Brain microvascular endothelial cell (primary cell): ENCODE measurements around the gene ZNF254.
A peak's percentile ranks its signal among the peaks of the same experiment; 100 is the strongest.
"Not testable (repeated sequence)": the region's sequence is repeated elsewhere in the genome, so short reads cannot be mapped to it uniquely, and the experiment has no call there.

Experiments
- DNase-seq: peaks from one replicate; pipeline ENCODE4 v3.0.0-alpha.2; 2020
- H3K27ac ChIP-seq: fragments of 250-450 bp; sonication (Bioruptor Pico); 2 replicates; pipeline ENCODE4 v1.5.1; 2020; ENCODE audit warnings: mild to moderate bottlenecking, moderate library complexity
- H3K27me3 ChIP-seq: fragments of 250-450 bp; sonication (Bioruptor Pico); replicated peaks from 2 replicates; pipeline ENCODE4 v1.5.1; 2020; ENCODE audit warnings: mild to moderate bottlenecking
- H3K36me3 ChIP-seq: fragments of 250-450 bp; sonication (Bioruptor Pico); replicated peaks from 2 replicates; pipeline ENCODE4 v1.5.1; 2020; ENCODE audit warnings: mild to moderate bottlenecking
- H3K4me3 ChIP-seq: 2 replicates; pipeline ENCODE4 v1.5.1; 2011; ENCODE audit warnings: low read depth, mild to moderate bottlenecking, control low read depth, low read length, moderate library complexity
- in situ Hi-C: cut with HindIII; loops from 2 replicates; pipeline ENCODE4 v1.10.0; 2017; ENCODE audit warnings: low sequenced_read_pairs, low pct_ligation_motif_present
- TF ChIP-seq, protein P1 (sequence below): IDR thresholded peaks from 2 replicates; pipeline ENCODE4 v1.5.1; 2011; ENCODE audit warnings: low read depth, mild to moderate bottlenecking, moderate library complexity, low read length, control low read depth, inconsistent platforms; ENCODE audit errors: missing control alignments

The ZNF254 gene

DNA sequence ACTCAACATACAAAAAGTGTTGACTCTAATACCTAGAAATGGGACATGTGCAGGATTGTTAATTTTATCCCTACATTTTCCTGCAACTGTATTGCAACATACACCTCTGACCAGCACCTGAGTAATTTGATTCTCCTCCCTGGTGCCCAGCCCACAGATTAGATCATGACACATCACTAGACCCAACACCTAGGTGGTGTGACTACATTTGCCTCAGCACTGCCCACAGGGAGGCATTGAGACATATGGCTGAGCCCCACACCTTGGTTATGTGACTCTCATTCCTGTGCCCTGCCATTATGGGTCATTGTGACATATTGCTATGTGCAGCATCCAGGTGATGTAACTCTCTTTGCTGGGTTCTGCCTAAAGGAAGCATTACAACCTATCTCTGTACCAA, 13.2 kb upstream of the ZNF254 start:
- TF ChIP-seq, protein P1, sequence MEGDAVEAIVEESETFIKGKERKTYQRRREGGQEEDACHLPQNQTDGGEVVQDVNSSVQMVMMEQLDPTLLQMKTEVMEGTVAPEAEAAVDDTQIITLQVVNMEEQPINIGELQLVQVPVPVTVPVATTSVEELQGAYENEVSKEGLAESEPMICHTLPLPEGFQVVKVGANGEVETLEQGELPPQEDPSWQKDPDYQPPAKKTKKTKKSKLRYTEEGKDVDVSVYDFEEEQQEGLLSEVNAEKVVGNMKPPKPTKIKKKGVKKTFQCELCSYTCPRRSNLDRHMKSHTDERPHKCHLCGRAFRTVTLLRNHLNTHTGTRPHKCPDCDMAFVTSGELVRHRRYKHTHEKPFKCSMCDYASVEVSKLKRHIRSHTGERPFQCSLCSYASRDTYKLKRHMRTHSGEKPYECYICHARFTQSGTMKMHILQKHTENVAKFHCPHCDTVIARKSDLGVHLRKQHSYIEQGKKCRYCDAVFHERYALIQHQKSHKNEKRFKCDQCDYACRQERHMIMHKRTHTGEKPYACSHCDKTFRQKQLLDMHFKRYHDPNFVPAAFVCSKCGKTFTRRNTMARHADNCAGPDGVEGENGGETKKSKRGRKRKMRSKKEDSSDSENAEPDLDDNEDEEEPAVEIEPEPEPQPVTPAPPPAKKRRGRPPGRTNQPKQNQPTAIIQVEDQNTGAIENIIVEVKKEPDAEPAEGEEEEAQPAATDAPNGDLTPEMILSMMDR = no peak
- no peak overlapping the region for H3K27ac ChIP-seq
- no peak for DNase-seq
- H3K4me3 ChIP-seq = no peak overlapping the region
- H3K36me3 ChIP-seq = peaks cover 5% of the 10 kb centered on the region
- H3K27me3 ChIP-seq = no peaks in the 10 kb centered on the region
- in situ Hi-C loops = no loop called here

DNA sequence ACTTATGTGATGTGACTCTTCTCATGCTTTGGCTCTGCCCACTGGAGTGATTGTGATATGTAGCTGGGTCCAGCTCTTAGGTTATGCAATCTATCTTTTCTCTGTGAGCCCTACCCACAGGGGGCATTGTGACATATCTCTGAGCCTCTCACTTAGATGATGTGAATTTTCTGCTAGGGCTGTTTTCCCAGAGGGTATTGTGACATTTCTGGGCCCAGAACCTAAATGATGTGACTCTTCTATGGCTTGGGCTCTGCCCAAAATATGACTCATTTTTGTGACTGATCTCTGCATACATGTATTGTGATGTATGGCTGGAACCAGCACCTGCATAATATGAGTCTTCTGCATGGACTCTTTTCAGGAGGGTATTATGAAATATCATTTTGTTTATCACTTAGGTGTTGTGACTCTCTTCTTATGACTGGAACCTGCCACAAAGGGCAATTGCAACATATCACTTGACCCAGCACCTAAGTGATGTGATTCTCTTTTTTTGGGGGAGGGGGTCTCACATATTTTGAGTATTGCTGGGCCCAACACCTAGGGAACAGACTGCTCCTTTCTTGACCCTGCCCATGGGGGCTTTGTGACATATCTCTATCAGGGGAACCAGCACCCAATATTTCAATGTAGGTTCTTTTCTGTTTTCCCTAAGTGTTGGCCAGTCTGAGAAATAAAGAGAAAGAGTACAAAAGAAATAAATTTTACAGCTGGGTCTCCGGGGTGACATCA, 12.1 kb upstream of the ZNF254 start:
- Histone ChIP-seq H3K27ac (no peak overlapping the region), H3K36me3 (peaks cover 3% of the 10 kb centered on the region), H3K4me3 (no peak overlapping the region), H3K27me3 (no peaks in the 10 kb centered on the region)
- peak; percentile 17 for DNase-seq
- TF ChIP-seq, protein P1 = no peak
- in situ Hi-C loops = no loop called here

DNA sequence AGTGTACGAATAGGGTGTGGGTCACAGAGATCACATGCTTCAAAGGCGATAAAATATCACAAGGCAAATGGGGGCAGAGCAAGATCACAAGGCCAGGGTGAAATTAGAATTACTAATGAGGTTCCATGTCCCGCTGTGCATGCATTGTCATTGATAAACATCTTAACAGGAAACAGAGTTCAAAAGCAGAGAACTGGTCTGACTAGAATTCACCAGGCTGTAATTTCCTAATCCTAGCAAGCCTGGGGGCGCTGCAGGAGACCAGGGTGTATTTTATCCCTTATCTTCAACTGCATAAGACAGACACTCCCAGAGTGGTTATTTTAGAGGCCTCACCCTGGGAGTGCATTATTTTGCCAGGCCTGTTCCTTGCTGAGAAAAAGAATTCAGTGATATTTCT, 11.5 kb upstream of the ZNF254 start:
- H3K27ac ChIP-seq, H3K4me3 ChIP-seq, in situ Hi-C loops, DNase-seq, H3K27me3 ChIP-seq, H3K36me3 ChIP-seq: not testable (repeated sequence)

DNA sequence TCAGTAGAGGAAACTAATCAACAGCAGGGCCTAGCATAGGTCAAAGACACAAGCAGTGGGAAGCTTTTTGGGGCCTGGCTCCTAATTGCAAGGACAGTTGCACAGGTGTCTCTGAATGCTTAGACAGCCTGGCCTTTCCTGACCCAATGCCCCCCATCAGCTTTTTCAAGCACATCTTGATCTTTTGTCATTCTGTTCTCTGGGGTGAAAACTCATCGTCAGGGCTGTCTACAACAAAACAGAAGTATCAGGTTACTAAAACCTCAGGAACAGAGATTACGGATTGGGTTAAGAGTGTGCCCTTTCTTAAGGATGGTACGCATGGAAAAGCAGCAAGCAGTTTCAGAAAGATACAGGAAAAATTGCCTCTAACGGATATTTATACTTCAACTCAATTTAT, 8.3 kb upstream of the ZNF254 start:
- H3K36me3 ChIP-seq = no peaks in the 10 kb centered on the region
- in situ Hi-C loops = no loop called here
- DNase-seq = no peak
- no peak overlapping the region for H3K27ac ChIP-seq
- TF ChIP-seq, protein P1 = no peak
- H3K4me3 ChIP-seq = no peak overlapping the region
- H3K27me3 ChIP-seq = no peaks in the 10 kb centered on the region

DNA sequence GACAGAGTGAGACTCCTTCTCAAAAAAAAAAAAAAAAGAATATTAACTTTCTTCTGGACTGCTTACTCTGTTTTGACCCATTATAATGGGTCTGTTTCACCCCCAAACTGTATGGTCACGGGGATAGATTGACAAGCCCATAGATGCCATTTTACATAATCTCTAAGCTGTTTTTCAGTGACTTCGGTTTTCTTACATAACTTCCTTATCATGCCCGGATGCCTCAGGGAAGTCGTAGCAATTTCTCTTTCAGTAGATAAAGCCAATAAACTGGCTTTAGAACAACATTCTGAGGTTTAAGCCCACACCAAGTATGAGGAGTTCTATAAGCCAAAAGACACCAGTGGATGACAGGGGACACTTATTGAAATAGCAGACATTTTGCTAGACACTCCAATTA, 5.9 kb upstream of the ZNF254 start:
- no peak overlapping the region for H3K27ac ChIP-seq
- TF ChIP-seq, protein P1 = no peak
- H3K36me3 ChIP-seq = no peaks in the 10 kb centered on the region
- no peak for DNase-seq
- no peaks in the 10 kb centered on the region for H3K27me3 ChIP-seq
- H3K4me3 ChIP-seq = no peak overlapping the region
- in situ Hi-C loops = no loop called here

DNA sequence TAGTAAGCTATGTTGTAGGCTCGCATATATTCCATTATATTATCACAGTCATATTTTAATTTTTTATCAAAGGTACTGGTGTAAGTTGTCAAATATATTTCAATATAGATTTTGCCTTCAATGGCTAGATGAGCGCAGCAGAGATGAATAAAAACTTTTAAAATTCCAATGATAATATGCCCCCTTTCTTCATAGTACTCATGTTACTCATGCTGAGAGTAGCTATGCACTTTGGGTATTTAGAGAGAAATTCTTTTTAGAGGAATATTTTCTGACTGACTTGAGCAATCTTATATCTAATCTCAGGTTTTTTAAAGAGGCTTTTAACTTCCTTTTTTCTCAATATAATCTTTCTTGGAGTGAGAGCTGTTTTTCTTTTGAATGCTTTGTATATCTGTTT, 11.4 kb downstream of the ZNF254 start:
- in situ Hi-C loops = no loop called here
- no peak overlapping the region for H3K4me3 ChIP-seq
- H3K27ac ChIP-seq = peak overlapping the region; percentile 22
- DNase-seq = no peak
- no peaks in the 10 kb centered on the region for H3K27me3 ChIP-seq
- TF ChIP-seq, protein P1 = no peak
- no peaks in the 10 kb centered on the region for H3K36me3 ChIP-seq
